Left lung (tissue), 10 donors: ENCODE measurements around the gene SRPK3. TPM values are rescaled to one million over a fixed set of nuclear protein-coding genes. Genes with fewer than 3 reads are reported as not detected.

Experiments used
- ATAC-seq: fragments of 200-7000 bp; cut with Tn5 transposase; one replicate; pipeline ENCODE4 v1.9.1; 2020; ENCODE audit warnings: moderate library complexity
- DNase-seq, 4 donors: peaks; one replicate each; pipeline ENCODE4 v3.0.0-alpha.2; 2013 to 2020
- H3K27ac ChIP-seq, 2 donors: fragments of 200-600 bp; sonication (generic) in 1 of 2; one replicate each; pipeline versions ENCODE4 v1.5.0 to v1.8.0; 2020 to 2021
- H3K27me3 ChIP-seq, 2 donors: fragments of 200-600 bp; sonication (generic) in 1 of 2; one replicate each; pipeline versions ENCODE4 v1.5.0 to v1.8.0; 2020 to 2021
- H3K36me3 ChIP-seq, 2 donors: fragments of 200-600 bp; sonication (generic) in 1 of 2; one replicate each; pipeline versions ENCODE4 v1.5.0 to v1.8.0; 2020 to 2021
- H3K4me1 ChIP-seq, 2 donors: fragments of 200-600 bp; one replicate each; pipeline ENCODE4 v1.8.0; 2021
- H3K4me3 ChIP-seq, 2 donors: fragments of 200-600 bp; sonication (generic) in 1 of 2; one replicate each; pipeline versions ENCODE4 v1.5.0 to v1.8.0; 2020 to 2021; ENCODE audit warnings: mild to moderate bottlenecking in 1 of 2
- H3K9me3 ChIP-seq, 2 donors: fragments of 200-600 bp; sonication (generic) in 1 of 2; one replicate each; pipeline versions ENCODE4 v1.5.0 to v1.8.0; 2020 to 2021
- CTCF ChIP-seq, 2 donors: fragments of 200-600 bp; sonication (generic) in 1 of 2; IDR thresholded peaks; one replicate each; pipeline versions ENCODE4 v1.5.0 to v1.8.0; 2021; ENCODE audit warnings: antibody characterized with exemption in 2 of 2
- intact Hi-C, 2 donors: fragments of 100-400 bp; cut with DNase I; formaldehyde crosslinking; loops; one replicate each; pipeline versions ENCODE4 v1.11.2 to v1.14.2; 2022
- polyA plus RNA-seq, 6 donors: library from polyadenylated mRNA; unstranded; fragments of 120-200 nt; gene quantifications; one replicate each; pipeline ENCODE4 v1.2.1, GENCODE V29; 2013; ENCODE audit not compliant: insufficient read length in 6 of 6
- total RNA-seq, 2 donors: library from RNA; stranded (reverse); fragmentation: NEBNext Ultra II Directional; extraction: Animal tissue kit (Norgen Biotek cat#: 25700); gene quantifications; one replicate each; pipeline ENCODE4 v1.2.1, GENCODE V29; 2021
- donor health status: DM: no; HTN: yes; CAD: no.
- donor health status: DM: no; HTN: no; CAD: no.

SRPK3 gene
- total and polyA plus RNA-seq, 8 donors, result 0.55 to 1.7 (median 0.88) TPM

DNA sequence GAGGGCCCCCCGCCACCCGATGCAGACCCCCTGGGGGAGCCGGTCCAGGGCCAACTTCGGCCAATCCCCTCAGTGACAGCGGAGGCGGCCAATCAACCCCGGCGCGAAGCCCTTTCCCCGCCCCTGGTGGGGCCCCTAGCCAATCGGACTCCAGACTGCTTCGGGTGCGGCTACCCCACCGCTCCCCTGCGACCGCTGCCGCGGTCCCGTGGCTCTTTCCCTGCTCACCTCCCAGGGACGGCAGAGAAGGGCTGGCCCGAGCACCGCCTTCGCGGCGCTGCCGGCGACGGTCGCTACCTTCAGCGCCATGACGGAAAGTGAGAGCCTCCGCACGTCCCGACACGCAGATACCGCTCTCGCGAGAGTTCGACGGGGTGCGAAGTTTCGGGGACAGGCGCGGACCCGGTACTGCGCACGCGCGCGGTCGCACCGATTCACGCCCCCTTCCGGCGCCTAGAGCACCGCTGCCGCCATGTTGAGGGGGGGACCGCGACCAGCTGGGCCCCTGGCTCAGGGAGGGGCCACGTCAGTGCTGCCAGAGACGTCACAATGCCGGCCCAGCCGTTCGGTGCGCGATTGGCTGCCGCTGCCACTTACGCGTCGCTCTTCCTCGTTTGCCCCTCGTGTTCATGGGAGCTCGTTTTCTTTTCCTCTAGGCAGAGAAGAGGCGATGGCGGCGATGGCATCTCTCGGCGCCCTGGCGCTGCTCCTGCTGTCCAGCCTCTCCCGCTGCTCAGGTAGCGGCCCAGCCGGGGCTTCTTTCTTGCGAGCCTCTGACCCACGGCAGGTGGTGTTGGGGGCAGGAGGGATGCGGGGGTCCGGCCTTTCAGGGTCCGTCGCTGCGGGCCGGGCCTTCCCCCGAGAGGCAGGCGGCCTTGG, 13.4 kb downstream of the SRPK3 start, which contains the start of the genes IDH3G and SSR4:
Gene IDH3G, minus strand, starts transcription at position 358 of the 879 bp plus-strand sequence. Its CDS starts 49 bp downstream, at position 309.
Gene SSR4, plus strand, starts transcription at position 651 of the 879 bp plus-strand sequence. Its CDS starts 20 bp downstream, at position 671.
- peak within 1 kb of the TSS; percentile 48 to 76 for H3K4me3 ChIP-seq
- DNase-seq (peak; percentile 93 to 96 (median 96)), ATAC-seq (peak; percentile 95)
- peaks cover 0 to 43% of the 10 kb centered on the region in 2 donors for H3K36me3 ChIP-seq
- H3K4me1 ChIP-seq, result peaks cover 0 to 38% of the 10 kb centered on the region in 2 donors
- intact Hi-C loops, result no loop called here
- no peaks in the 10 kb centered on the region for H3K27me3 ChIP-seq
- H3K9me3 ChIP-seq, result no peaks in the 10 kb centered on the region
- peak within 1 kb of the TSS; percentile 89 to 94 for H3K27ac ChIP-seq
- TF ChIP-seq CTCF (IDR thresholded peaks at IDR 0.05), result peak in 1 of 2 donors; percentile 26

DNA sequence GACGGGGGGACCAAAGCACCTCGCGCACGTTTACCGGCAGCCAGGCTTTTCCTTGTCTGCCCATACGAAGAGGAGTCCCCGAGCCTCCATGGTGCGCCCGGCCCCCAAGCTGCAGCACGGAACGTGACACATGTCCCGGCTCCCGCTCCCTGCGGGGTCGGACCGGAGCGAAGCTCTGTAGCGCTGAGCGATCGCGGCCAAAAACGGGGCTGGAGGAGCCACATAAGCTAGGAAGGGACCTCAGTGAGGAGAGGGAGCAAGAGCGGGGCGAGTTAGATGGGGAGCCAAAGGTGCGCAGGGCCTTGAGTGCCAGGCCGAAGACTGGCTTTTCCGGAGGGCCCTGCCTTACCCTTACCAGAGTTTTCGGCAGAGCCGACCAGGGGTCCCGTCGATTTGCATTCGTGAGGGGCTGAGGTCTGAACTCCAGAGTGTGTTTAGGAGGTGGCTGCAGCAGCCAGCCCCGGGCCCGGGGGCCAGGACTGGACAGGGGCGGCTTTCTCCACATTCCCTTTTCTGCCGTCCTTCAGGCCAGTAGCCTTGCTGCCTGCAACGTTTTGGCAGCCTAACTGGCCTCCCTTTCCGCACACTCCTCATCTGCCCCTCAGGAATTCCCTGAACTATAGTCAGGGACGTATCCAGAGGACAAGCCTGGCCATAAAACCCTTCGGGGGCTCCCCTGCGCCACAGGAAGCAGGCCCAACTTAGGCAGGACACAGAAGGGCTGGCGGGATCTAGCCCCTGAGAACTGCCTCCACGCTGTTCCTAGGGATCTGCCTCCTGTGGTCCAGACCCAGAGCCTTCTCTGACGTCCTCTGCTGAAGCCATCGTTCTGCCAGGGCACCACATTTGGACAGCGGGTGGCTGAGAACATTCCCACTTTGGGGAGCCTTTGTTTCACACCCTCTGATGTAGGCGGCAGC, 14.3 kb downstream of the SRPK3 start:
- ATAC-seq (peak; percentile 3), DNase-seq (no peak)
- intact Hi-C loops, result no loop called here

GRCh38 chrX:153797415-153798015, 16.7 kb downstream of the SRPK3 start:
- Histone ChIP-seq H3K27me3 (no peaks in the 10 kb centered on the region), H3K27ac (no peak overlapping the region), H3K36me3 (peaks cover 0 to 30% of the 10 kb centered on the region in 2 donors), H3K4me1 (peaks cover 0 to 34% of the 10 kb centered on the region in 2 donors), H3K9me3 (no peaks in the 10 kb centered on the region), H3K4me3 (no peak overlapping the region)
- DNase-seq (no peak), ATAC-seq (no peak)
- intact Hi-C loops, result no loop called here
- no peak for TF ChIP-seq CTCF (IDR thresholded peaks at IDR 0.05)

More for the DNA sequence above, 14.3 kb downstream of the SRPK3 start:
- TF ChIP-seq CTCF (IDR thresholded peaks at IDR 0.05), result no peak
- no peaks in the 10 kb centered on the region for H3K27me3 ChIP-seq
- H3K4me3 ChIP-seq, result peak overlapping the region; percentile 48 to 76
- peaks cover 0 to 38% of the 10 kb centered on the region in 2 donors for H3K4me1 ChIP-seq
- H3K27ac ChIP-seq, result peak overlapping the region in 1 of 2 donors; percentile 94
- H3K9me3 ChIP-seq, result no peaks in the 10 kb centered on the region
- peaks cover 0 to 37% of the 10 kb centered on the region in 2 donors for H3K36me3 ChIP-seq

- Histone ChIP-seq H3K9me3 (no peaks in the 10 kb centered on the region), H3K27ac (no peak overlapping the region), H3K4me3 (no peak overlapping the region), H3K4me1 (peaks cover 0 to 23% of the 10 kb centered on the region in 2 donors), H3K27me3 (no peaks in the 10 kb centered on the region), H3K36me3 (peaks cover 0 to 30% of the 10 kb centered on the region in 2 donors)
- intact Hi-C loops, result no loop called here
- DNase-seq (no peak), ATAC-seq (no peak)
- TF ChIP-seq CTCF (IDR thresholded peaks at IDR 0.05), result no peak
These were observed 18.5 kb downstream of the SRPK3 start for GRCh38 chrX:153799326-153799725.
